HepG2 (cell line): Measurements from ENCODE around the gene PDCD2. TPM values are rescaled to one million over a fixed set of nuclear protein-coding genes. Genes with fewer than 3 reads are reported as not detected.

ENCODE experiments used
- ATAD3A ChIP-seq: sonication (generic); formaldehyde crosslinking; IDR thresholded peaks from 2 replicates; pipeline ENCODE4 v1.4.0; 2020; ENCODE audit warnings: missing genetic modification reagents
- BHLHE40 ChIP-seq: IDR thresholded peaks from 2 replicates; pipeline ENCODE4 v1.6.1; 2011; ENCODE audit warnings: low read length, improper control_type of control experiment
- HCFC1 ChIP-seq: fragments of 150-350 bp; IDR thresholded peaks from 2 replicates; pipeline ENCODE4 v1.6.1; 2014; ENCODE audit warnings: low read depth, low read length
- HOXA9 ChIP-seq: sonication (generic); formaldehyde crosslinking; IDR thresholded peaks from 2 replicates; pipeline ENCODE4 v1.8.1; 2022; ENCODE audit warnings: missing genetic modification reagents, mild to moderate bottlenecking, moderate library complexity, borderline replicate concordance
- JUN ChIP-seq: sonication (generic); formaldehyde crosslinking; IDR thresholded peaks from 2 replicates; pipeline ENCODE4 v1.4.0; 2020; ENCODE audit warnings: mild to moderate bottlenecking, missing genetic modification reagents
- NFATC3 ChIP-seq: sonication (generic); formaldehyde crosslinking; IDR thresholded peaks from 2 replicates; pipeline ENCODE4 v1.5.1; 2020; ENCODE audit warnings: mild to moderate bottlenecking, missing genetic modification reagents
- NR2F2 ChIP-seq: IDR thresholded peaks from 2 replicates; pipeline ENCODE4 v1.6.1; 2012; ENCODE audit warnings: low read depth, inconsistent platforms, borderline replicate concordance
- RXRB ChIP-seq: IDR thresholded peaks from 2 replicates; pipeline ENCODE4 v1.6.1; 2016; ENCODE audit warnings: borderline replicate concordance, missing genetic modification reagents, missing compliant biosample characterization
- TAF1 ChIP-seq: sonication (generic); formaldehyde crosslinking; IDR thresholded peaks from 2 replicates; pipeline ENCODE4 v1.4.0; 2020; ENCODE audit warnings: missing genetic modification reagents
- ZBTB20 ChIP-seq: sonication (generic); formaldehyde crosslinking; IDR thresholded peaks from 2 replicates; pipeline ENCODE4 v1.8.1; 2023; ENCODE audit warnings: missing genetic modification reagents, low read depth, mild to moderate bottlenecking, borderline replicate concordance
- ZMYM4 ChIP-seq: sonication (generic); formaldehyde crosslinking; IDR thresholded peaks from 2 replicates; pipeline ENCODE4 v1.8.1; 2023; ENCODE audit warnings: mild to moderate bottlenecking, missing genetic modification reagents
- ZNF24 ChIP-seq: fragments of 450-650 bp; IDR thresholded peaks from 2 replicates; pipeline ENCODE4 v1.6.1; 2017; ENCODE audit warnings: antibody characterized with exemption, mild to moderate bottlenecking
- ZNF768 ChIP-seq: sonication (generic); formaldehyde crosslinking; IDR thresholded peaks from 2 replicates; pipeline ENCODE4 v1.4.0; 2020; ENCODE audit warnings: missing genetic modification reagents
- ZNF773 ChIP-seq: sonication (generic); formaldehyde crosslinking; IDR thresholded peaks from 2 replicates; pipeline ENCODE4 v1.4.0; 2020; ENCODE audit warnings: missing genetic modification reagents, borderline replicate concordance
- ZSCAN29 ChIP-seq: sonication (generic); formaldehyde crosslinking; conservative IDR thresholded peaks from 2 replicates; pipeline ENCODE4 v1.4.0; 2020; ENCODE audit warnings: mild to moderate bottlenecking, missing genetic modification reagents
- polyA plus RNA-seq, 8 experiments: library from polyadenylated mRNA; depleted of rRNA in 3 of 8; stranded (reverse) in 7 of 8; unstranded in 1 of 8; fragments of >200 nt; fragmentation: Illumina TruSeq in 4 of 8; extraction: Trizol in 4 of 8; gene quantifications; 2 replicates each; pipeline versions ENCODE4 v1.2.1 to v1.2.3, GENCODE V29; 2011 to 2016; ENCODE audit warnings: low read depth in 4 of 8, missing spikeins in 1 of 8, mixed read lengths in 1 of 8; ENCODE audit not compliant: insufficient read depth in 1 of 8
- total RNA-seq, 5 experiments: library from RNA; depleted of rRNA; stranded (reverse); fragments of >200 nt; fragmentation: Illumina TruSeq; extraction: Trizol; gene quantifications; 2 replicates each; pipeline ENCODE4 v1.2.3, GENCODE V29; 2016; ENCODE audit warnings: low read depth in 1 of 5
- TF ChIP-seq, protein P1 (sequence below): sonication (generic); formaldehyde crosslinking; IDR thresholded peaks from 2 replicates; pipeline ENCODE4 v1.8.0; 2022; ENCODE audit warnings: mild to moderate bottlenecking, missing genetic modification reagents
- TF ChIP-seq, protein P2 (sequence below): sonication (generic); formaldehyde crosslinking; IDR thresholded peaks from 2 replicates; pipeline ENCODE4 v1.8.1; 2023; ENCODE audit warnings: missing genetic modification reagents, inconsistent platforms, borderline replicate concordance
- TF ChIP-seq, protein P3 (sequence below): IDR thresholded peaks from 2 replicates; pipeline ENCODE4 v1.6.1; 2016
- TF ChIP-seq, protein P4 (sequence below): sonication (generic); formaldehyde crosslinking; IDR thresholded peaks from 2 replicates; pipeline ENCODE4; 2020; ENCODE audit warnings: missing genetic modification reagents, mild to moderate bottlenecking, borderline replicate concordance
- TF ChIP-seq, protein P5 (sequence below): IDR thresholded peaks from 2 replicates; pipeline ENCODE4 v1.6.1; 2016; ENCODE audit warnings: missing genetic modification reagents, missing compliant biosample characterization

The PDCD2 gene
- total and polyA plus RNA-seq, 2 of the 13 experiments (the other 11 are each of a cell fraction or from before 2014, with no cell fraction given) = 83.6 to 133 TPM

DNA sequence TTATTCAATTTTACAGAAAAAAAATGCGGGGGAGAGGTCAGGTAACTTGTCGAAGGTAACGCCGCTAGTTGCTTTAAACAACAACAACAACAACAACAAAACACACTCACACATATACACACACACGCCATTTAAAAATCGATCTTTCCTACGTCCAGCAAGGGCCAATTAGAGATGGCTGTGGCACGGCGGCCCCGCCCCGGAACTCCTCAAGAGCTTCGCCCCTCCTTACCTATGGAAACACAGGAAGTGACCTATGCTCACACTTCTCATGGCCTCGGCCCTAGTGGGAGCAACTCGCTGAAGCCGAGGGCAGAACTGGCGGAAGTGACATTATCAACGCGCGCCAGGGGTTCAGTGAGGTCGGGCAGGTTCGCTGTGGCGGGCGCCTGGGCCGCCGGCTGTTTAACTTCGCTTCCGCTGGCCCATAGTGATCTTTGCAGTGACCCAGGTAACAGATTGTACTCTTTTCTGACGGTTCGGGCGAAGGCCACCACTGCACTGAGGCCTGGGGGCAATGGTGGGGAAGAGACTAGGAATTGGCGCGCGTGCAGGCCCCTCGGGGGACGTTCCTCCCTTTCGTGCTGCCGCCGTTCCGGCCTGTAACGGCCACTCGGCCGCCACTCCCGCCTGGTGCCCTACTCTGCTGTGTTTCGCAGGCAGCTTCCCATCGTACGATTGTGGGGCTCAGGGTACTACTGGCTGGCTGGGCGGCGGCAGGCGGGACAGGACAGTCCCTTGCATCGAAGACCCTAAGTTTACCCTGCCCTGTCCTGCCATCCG, 30.2 kb downstream of the PDCD2 start, which contains the start of gene TBP (continued):
- TF ChIP-seq, protein P1, sequence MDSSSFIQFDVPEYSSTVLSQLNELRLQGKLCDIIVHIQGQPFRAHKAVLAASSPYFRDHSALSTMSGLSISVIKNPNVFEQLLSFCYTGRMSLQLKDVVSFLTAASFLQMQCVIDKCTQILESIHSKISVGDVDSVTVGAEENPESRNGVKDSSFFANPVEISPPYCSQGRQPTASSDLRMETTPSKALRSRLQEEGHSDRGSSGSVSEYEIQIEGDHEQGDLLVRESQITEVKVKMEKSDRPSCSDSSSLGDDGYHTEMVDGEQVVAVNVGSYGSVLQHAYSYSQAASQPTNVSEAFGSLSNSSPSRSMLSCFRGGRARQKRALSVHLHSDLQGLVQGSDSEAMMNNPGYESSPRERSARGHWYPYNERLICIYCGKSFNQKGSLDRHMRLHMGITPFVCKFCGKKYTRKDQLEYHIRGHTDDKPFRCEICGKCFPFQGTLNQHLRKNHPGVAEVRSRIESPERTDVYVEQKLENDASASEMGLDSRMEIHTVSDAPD (CRISPR knock-in tag) = no peak
- peak; percentile 76; the same call in 1 of the 2 replicates for TF ChIP-seq HOXA9 (CRISPR knock-in tag)
- TF ChIP-seq JUN (CRISPR knock-in tag) = no peak
- TF ChIP-seq, protein P2, sequence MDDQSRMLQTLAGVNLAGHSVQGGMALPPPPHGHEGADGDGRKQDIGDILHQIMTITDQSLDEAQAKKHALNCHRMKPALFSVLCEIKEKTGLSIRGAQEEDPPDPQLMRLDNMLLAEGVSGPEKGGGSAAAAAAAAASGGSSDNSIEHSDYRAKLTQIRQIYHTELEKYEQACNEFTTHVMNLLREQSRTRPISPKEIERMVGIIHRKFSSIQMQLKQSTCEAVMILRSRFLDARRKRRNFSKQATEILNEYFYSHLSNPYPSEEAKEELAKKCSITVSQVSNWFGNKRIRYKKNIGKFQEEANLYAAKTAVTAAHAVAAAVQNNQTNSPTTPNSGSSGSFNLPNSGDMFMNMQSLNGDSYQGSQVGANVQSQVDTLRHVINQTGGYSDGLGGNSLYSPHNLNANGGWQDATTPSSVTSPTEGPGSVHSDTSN = no peak
- peak; percentile 97 for TF ChIP-seq RXRB (CRISPR knock-in tag)
- TF ChIP-seq ZSCAN29 (CRISPR knock-in tag) = peak; percentile 76; the same call in 1 of the 2 replicates
- TF ChIP-seq, protein P3, sequence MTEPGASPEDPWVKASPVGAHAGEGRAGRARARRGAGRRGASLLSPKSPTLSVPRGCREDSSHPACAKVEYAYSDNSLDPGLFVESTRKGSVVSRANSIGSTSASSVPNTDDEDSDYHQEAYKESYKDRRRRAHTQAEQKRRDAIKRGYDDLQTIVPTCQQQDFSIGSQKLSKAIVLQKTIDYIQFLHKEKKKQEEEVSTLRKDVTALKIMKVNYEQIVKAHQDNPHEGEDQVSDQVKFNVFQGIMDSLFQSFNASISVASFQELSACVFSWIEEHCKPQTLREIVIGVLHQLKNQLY = peak; percentile 59; the same call in 1 of the 2 replicates
- peak; percentile 91; the same call in 1 of the 2 replicates for TF ChIP-seq NFATC3 (CRISPR knock-in tag)
- peak; percentile 94 for TF ChIP-seq HCFC1
- no peak for TF ChIP-seq ATAD3A (CRISPR knock-in tag)
- peak; percentile 93 for TF ChIP-seq ZMYM4 (CRISPR knock-in tag)
- TF ChIP-seq, protein P4, sequence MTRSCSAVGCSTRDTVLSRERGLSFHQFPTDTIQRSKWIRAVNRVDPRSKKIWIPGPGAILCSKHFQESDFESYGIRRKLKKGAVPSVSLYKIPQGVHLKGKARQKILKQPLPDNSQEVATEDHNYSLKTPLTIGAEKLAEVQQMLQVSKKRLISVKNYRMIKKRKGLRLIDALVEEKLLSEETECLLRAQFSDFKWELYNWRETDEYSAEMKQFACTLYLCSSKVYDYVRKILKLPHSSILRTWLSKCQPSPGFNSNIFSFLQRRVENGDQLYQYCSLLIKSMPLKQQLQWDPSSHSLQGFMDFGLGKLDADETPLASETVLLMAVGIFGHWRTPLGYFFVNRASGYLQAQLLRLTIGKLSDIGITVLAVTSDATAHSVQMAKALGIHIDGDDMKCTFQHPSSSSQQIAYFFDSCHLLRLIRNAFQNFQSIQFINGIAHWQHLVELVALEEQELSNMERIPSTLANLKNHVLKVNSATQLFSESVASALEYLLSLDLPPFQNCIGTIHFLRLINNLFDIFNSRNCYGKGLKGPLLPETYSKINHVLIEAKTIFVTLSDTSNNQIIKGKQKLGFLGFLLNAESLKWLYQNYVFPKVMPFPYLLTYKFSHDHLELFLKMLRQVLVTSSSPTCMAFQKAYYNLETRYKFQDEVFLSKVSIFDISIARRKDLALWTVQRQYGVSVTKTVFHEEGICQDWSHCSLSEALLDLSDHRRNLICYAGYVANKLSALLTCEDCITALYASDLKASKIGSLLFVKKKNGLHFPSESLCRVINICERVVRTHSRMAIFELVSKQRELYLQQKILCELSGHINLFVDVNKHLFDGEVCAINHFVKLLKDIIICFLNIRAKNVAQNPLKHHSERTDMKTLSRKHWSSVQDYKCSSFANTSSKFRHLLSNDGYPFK (CRISPR knock-in tag) = peak; percentile 99
- peak; percentile 66; the same call in 1 of the 2 replicates for TF ChIP-seq ZBTB20 (CRISPR knock-in tag)
- peak; percentile 30; the same call in 1 of the 2 replicates for TF ChIP-seq ZNF773 (CRISPR knock-in tag)
- TF ChIP-seq NR2F2 = peak; percentile 76; the same call in 1 of the 2 replicates
- TF ChIP-seq, protein P5, sequence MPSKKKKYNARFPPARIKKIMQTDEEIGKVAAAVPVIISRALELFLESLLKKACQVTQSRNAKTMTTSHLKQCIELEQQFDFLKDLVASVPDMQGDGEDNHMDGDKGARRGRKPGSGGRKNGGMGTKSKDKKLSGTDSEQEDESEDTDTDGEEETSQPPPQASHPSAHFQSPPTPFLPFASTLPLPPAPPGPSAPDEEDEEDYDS (CRISPR knock-in tag) = peak; percentile 77
- peak; percentile 71; the same call in 1 of the 2 replicates for TF ChIP-seq ZNF768 (CRISPR knock-in tag)
- TF ChIP-seq TAF1 (CRISPR knock-in tag) = peak; percentile 88
- peak; percentile 67 for TF ChIP-seq BHLHE40
- no peak for TF ChIP-seq ZNF24
